ENCODE results near the gene FRY.

GRCh38 chr13:32033744-32034143, 2.2 kb downstream of the FRY start:
- TF ChIP-seq CTCF (IDR thresholded peaks at IDR 0.05), result no peak
- TF ChIP-seq POLR2A (IDR thresholded peaks at IDR 0.05), result no peak

All from heart left ventricle (tissue), 13 donors.